Thyroid gland (tissue), 4 donors: ENCODE results near the gene MANBA.

ENCODE experiments used
- POLR2A ChIP-seq, 2 donors: fragments of 450-650 bp; IDR thresholded peaks; one replicate each; pipeline ENCODE4 v1.6.1; 2017; ENCODE audit warnings: antibody characterized with exemption in 2 of 2, mild to moderate bottlenecking in 2 of 2, moderate library complexity in 1 of 2
- TF ChIP-seq, protein P1 (sequence below), 6 experiments: fragments of 200-600 bp in 3 of 6; fragments of 450-650 bp in 3 of 6; sonication (generic) in 3 of 6; IDR thresholded peaks; one replicate each; pipeline ENCODE4 v1.5.1; 2016 to 2019; ENCODE audit warnings: antibody characterized with exemption in 6 of 6, mild to moderate bottlenecking in 2 of 6, inconsistent platforms in 1 of 6, moderate library complexity in 1 of 6

DNA sequence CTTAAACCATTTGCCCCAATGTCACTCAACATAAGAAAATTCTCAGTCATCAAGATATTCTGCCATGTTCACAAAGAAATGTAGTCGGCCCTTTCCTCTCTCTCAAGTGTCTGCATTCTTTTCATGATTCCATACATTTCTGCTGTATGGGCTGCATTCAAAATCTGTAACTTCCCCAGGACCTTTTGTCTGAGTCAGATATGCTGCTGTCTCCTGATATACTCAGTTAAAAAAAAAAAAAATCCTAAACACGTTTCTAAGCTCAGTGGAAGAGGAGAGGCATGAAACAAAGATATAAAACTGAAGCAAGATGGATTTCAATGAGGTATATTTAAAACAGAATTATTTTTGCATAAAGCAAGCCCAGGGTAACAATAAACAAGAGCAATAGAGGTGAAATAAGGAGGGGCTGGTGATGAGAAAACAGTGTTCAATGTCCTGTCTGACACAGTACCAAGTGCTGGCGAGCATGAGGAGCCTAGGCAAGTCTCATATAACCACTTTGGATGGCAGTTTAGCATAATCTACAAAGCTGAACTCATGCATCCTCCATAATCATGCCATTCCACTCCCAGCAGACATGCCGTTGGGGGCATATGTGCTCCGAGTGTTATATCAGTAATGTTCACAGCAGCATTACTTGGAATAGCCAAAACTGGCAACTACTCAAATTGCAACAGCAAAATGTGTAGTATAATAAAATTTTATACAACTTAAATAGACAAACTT lies 76.7 kb downstream of the MANBA start:
- TF ChIP-seq POLR2A (IDR thresholded peaks at IDR 0.05), result no peak
- TF ChIP-seq, protein P1, sequence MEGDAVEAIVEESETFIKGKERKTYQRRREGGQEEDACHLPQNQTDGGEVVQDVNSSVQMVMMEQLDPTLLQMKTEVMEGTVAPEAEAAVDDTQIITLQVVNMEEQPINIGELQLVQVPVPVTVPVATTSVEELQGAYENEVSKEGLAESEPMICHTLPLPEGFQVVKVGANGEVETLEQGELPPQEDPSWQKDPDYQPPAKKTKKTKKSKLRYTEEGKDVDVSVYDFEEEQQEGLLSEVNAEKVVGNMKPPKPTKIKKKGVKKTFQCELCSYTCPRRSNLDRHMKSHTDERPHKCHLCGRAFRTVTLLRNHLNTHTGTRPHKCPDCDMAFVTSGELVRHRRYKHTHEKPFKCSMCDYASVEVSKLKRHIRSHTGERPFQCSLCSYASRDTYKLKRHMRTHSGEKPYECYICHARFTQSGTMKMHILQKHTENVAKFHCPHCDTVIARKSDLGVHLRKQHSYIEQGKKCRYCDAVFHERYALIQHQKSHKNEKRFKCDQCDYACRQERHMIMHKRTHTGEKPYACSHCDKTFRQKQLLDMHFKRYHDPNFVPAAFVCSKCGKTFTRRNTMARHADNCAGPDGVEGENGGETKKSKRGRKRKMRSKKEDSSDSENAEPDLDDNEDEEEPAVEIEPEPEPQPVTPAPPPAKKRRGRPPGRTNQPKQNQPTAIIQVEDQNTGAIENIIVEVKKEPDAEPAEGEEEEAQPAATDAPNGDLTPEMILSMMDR (IDR thresholded peaks at IDR 0.05), result no peak
